Measurements from ENCODE around the gene ZNF488. TPM values are rescaled to one million over a fixed set of nuclear protein-coding genes. Genes with fewer than 3 reads are reported as not detected.

The ZNF488 gene
- total RNA-seq, 5 donors from 2014 or later (not counting 1 experiment from before 2014, with no cell fraction given), result not detected

DNA sequence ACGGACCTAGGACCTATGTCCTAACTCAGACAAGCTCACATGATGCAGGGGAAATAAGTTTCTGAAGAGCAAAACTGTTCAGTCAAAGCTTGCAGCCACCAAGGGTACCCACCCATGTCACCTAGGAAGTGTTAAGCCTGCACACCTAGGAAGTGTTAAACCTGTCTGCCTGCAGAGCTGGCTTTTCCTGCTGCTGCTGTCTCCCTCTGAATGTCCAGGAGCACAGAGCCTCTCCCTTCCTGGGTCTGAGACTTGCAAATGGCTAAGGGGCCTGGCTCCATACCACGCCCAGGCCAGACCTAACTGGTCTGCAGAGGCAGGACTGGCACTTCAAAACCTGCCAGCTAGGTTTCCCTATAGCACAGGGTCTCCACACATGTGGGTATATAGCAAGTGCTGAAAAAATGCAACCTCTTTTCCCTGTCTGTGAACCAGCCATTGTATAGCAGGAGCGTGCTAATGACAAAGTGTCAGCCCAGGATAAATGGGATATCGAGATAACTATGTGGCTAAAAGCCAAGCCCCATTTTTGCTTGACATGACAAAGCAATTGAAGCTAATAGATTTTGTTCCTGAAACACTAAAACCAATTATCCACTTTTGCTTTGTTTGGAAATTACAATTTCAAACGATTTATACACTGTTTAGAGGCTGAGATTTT lies 60.3 kb downstream of the ZNF488 start:
- no peaks in the 10 kb centered on the region for H3K4me1 ChIP-seq (ENCODE audit: control insufficient read depth in 1 of 2, extremely low read depth in 1 of 2, insufficient read depth in 2 of 2, low read length in 2 of 2)
- Mint-ChIP-seq H3K27ac (no peak overlapping the region), H3K4me1 (no peaks in the 10 kb centered on the region), H3K27me3 (peaks cover 0 to 2% of the 10 kb centered on the region in 2 donors), H3K9me3 (no peaks in the 10 kb centered on the region), H3K4me3 (no peak overlapping the region), H3K36me3 (no peaks in the 10 kb centered on the region)
- H3K36me3 ChIP-seq (ENCODE audit: control insufficient read depth in 2 of 2, extremely low read depth in 1 of 2, insufficient read depth in 1 of 2, low read length in 1 of 2), result no peaks in the 10 kb centered on the region
- peaks cover 0 to 6% of the 10 kb centered on the region in 2 experiments for H3K27me3 ChIP-seq (replicated peaks in 1 of 2; ENCODE audit: control insufficient read depth in 2 of 2, extremely low read depth in 1 of 2, insufficient read depth in 2 of 2, low read length in 1 of 2)
- ChIA-PET CTCF (interaction anchor here in 1 of 2 donors (1.4 kb wide), 1 partner anchor 12 kb away, joined by 5 read pairs; no protein-coding TSS in a partner anchor), POLR2A (no interaction called here)
- H3K27ac ChIP-seq (ENCODE audit: low read length), result no peak overlapping the region
- H3K4me3 ChIP-seq (ENCODE audit: control insufficient read depth in 1 of 2, extremely low read depth in 1 of 2, low read length in 1 of 2), result no peak overlapping the region
- WGBS (ENCODE audit: insufficient coverage), result 76% methylated on average over 4 of the region's 5 CpGs
- no peak for ATAC-seq (replicated peaks in 1 of 4)
- no peak for DNase-seq
- H3K9me3 ChIP-seq, result no peaks in the 10 kb centered on the region

DNA sequence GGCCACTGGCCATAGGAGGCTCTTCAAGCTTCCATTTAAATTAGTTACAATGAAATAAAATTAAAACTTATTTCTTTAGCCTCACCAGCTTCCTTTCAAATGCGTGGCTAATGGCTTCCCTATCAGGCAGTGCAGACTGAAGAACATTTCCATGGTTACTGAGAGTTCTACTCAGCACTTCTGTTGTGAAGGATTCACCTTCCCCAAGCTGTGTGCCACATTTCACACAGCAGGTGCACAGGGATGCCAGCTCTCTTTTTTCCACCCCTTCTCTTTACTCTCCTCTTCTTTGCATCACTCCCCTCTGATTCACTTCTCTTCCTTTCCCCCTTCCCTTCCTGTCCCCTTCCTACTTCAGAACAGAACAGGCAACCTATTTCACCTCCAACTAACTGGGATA lies 61.0 kb downstream of the ZNF488 start:
- Histone ChIP-seq H3K4me1 (ENCODE audit: control insufficient read depth in 1 of 2, extremely low read depth in 1 of 2, insufficient read depth in 2 of 2, low read length in 2 of 2) (no peaks in the 10 kb centered on the region), H3K4me3 (ENCODE audit: control insufficient read depth in 1 of 2, extremely low read depth in 1 of 2, low read length in 1 of 2) (no peak overlapping the region), H3K36me3 (ENCODE audit: control insufficient read depth in 2 of 2, extremely low read depth in 1 of 2, insufficient read depth in 1 of 2, low read length in 1 of 2) (no peaks in the 10 kb centered on the region), H3K27me3 (replicated peaks in 1 of 2; ENCODE audit: control insufficient read depth in 2 of 2, extremely low read depth in 1 of 2, insufficient read depth in 2 of 2, low read length in 1 of 2) (peaks cover 0 to 6% of the 10 kb centered on the region in 2 experiments), H3K27ac (ENCODE audit: low read length) (no peak overlapping the region), H3K9me3 (no peaks in the 10 kb centered on the region)
- Mint-ChIP-seq H3K4me1 (no peaks in the 10 kb centered on the region), H3K4me3 (no peak overlapping the region), H3K9me3 (no peaks in the 10 kb centered on the region), H3K27me3 (peaks cover 0 to 2% of the 10 kb centered on the region in 2 donors), H3K36me3 (no peaks in the 10 kb centered on the region), H3K27ac (no peak overlapping the region)
- ChIA-PET POLR2A (no interaction called here), CTCF (no interaction called here)
- WGBS (ENCODE audit: insufficient coverage), result 60% methylated on average over 1 of the region's 1 CpG
- ATAC-seq (replicated peaks in 1 of 4) (no peak), DNase-seq (no peak)

DNA sequence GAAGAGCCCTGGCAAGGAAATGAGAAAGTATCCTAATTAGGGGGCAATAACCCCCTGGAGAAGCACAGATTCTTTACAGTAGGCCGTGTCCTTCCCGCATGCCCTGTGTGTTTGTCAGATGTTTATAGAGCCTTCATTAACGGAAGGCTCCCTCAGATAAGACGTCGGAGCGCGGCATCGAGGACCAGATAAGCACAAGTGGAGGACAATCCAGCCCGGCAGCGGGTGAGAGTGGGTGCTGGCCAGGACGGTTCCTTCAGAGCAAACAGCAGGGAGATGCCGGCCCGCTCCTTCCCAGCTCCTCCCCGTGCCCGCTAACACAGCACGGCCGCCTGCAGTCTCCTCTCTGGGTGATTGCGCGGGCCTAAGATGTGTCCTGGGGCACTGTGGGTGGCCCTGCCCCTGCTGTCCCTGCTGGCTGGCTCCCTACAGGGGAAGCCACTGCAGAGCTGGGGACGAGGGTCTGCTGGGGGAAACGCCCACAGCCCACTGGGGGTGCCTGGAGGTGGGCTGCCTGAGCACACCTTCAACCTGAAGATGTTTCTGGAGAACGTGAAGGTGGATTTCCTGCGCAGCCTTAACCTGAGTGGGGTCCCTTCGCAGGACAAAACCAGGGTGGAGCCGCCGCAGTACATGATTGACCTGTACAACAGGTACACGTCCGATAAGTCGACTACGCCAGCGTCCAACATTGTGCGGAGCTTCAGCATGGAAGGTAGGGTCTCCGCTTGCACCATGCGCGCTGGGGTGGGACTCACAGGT lies 61.6 kb downstream of the ZNF488 start, which contains the start of gene GDF2:
GDF2 (plus strand) TSS at position 155 of the 762 bp plus-strand sequence; CDS start at position 370, 215 bp downstream.
- Histone ChIP-seq H3K9me3 (no peaks in the 10 kb centered on the region), H3K27ac (ENCODE audit: low read length) (no peak within 1 kb of the TSS), H3K36me3 (ENCODE audit: control insufficient read depth in 2 of 2, extremely low read depth in 1 of 2, insufficient read depth in 1 of 2, low read length in 1 of 2) (no peaks in the 10 kb centered on the region), H3K4me1 (ENCODE audit: control insufficient read depth in 1 of 2, extremely low read depth in 1 of 2, insufficient read depth in 2 of 2, low read length in 2 of 2) (no peaks in the 10 kb centered on the region), H3K4me3 (ENCODE audit: control insufficient read depth in 1 of 2, extremely low read depth in 1 of 2, low read length in 1 of 2) (no peak within 1 kb of the TSS), H3K27me3 (replicated peaks in 1 of 2; ENCODE audit: control insufficient read depth in 2 of 2, extremely low read depth in 1 of 2, insufficient read depth in 2 of 2, low read length in 1 of 2) (peaks cover 0 to 6% of the 10 kb centered on the region in 2 experiments)
- POLR2A ChIA-PET, result no interaction called here
- CTCF ChIA-PET, result no interaction called here
- 89% methylated on average over 33 of the region's 35 CpGs for WGBS (ENCODE audit: insufficient coverage)
- Mint-ChIP-seq H3K4me1 (no peaks in the 10 kb centered on the region), H3K36me3 (no peaks in the 10 kb centered on the region), H3K27ac (no peak within 1 kb of the TSS), H3K9me3 (no peaks in the 10 kb centered on the region), H3K4me3 (no peak within 1 kb of the TSS), H3K27me3 (peaks cover 0 to 2% of the 10 kb centered on the region in 2 donors)
- DNase-seq, result peak in 1 of 35 experiments; percentile 21
- no peak for ATAC-seq (replicated peaks in 1 of 4)

DNA sequence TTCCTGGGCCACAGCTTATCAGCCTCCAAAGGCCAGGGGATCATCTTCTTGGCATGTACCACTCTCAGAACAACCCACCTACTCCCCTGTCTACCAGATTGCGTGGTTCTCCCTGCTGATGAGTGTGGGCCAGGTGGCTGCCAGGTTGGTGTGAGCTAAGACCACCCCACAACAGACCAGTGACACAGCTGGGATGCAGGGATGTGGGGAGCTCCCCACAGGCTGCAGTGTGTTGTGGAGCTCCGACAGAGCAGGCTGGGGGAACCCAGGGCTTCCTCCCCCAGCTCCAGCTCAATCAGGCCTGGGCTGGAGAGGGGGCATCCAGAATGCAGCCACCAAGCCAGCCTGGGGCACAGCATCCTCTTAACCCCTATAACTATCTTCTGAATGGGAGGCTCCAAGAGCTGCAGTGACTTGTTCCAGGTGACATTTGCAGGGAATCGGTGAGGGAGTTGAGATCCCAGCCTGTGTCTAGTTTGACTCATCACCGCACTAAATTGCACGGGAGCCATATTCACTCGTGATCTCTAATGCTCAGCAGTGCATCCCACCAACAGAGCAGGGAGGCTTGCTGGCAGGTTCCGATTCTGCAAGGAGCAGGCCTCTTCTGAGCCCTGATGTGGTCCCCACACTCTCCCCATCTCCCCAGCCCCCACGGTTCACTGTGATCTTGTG lies 62.4 kb downstream of the ZNF488 start:
- CTCF ChIA-PET, result interaction anchor here in 1 of 2 donors (0.6 kb wide), 1 partner anchor 123 kb away, joined by 3 read pairs; no protein-coding TSS in a partner anchor
- DNase-seq (peak in 1 of 35 experiments; percentile 21), ATAC-seq (replicated peaks in 1 of 4) (no peak)
- H3K27me3 Mint-ChIP-seq, result peaks cover 0 to 2% of the 10 kb centered on the region in 2 donors
- H3K4me3 Mint-ChIP-seq, result no peak overlapping the region
- 86% methylated on average over 5 of the region's 8 CpGs for WGBS (ENCODE audit: insufficient coverage)
- no peaks in the 10 kb centered on the region for H3K4me1 Mint-ChIP-seq
- Histone ChIP-seq H3K36me3 (ENCODE audit: control insufficient read depth in 2 of 2, extremely low read depth in 1 of 2, insufficient read depth in 1 of 2, low read length in 1 of 2) (no peaks in the 10 kb centered on the region), H3K27me3 (replicated peaks in 1 of 2; ENCODE audit: control insufficient read depth in 2 of 2, extremely low read depth in 1 of 2, insufficient read depth in 2 of 2, low read length in 1 of 2) (peaks cover 0 to 6% of the 10 kb centered on the region in 2 experiments), H3K9me3 (no peaks in the 10 kb centered on the region), H3K4me1 (ENCODE audit: control insufficient read depth in 1 of 2, extremely low read depth in 1 of 2, insufficient read depth in 2 of 2, low read length in 2 of 2) (no peaks in the 10 kb centered on the region), H3K27ac (ENCODE audit: low read length) (no peak overlapping the region), H3K4me3 (ENCODE audit: control insufficient read depth in 1 of 2, extremely low read depth in 1 of 2, low read length in 1 of 2) (no peak overlapping the region)
- H3K27ac Mint-ChIP-seq, result no peak overlapping the region
- POLR2A ChIA-PET, result no interaction called here
- no peaks in the 10 kb centered on the region for H3K36me3 Mint-ChIP-seq
- no peaks in the 10 kb centered on the region for H3K9me3 Mint-ChIP-seq

DNA sequence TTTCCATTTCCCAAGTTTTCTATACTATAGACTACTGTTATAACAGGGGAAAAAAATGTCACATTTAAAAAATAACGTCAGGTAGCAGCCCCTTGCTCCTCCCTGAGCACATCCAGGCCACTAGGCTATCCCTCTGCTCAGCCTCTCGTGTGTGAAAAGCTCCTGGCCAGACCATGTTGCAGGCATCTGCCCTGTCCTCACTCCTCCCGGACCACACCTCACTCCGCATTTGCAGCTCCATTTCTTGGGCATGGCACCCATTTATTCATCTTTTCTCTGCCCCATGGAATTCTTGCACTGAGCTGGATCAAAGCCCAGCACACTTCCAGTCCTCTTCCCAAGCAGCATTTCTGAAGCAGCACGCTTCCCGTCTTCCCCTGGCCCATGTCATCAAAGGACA lies 63.3 kb downstream of the ZNF488 start:
- Histone ChIP-seq H3K4me3 (ENCODE audit: control insufficient read depth in 1 of 2, extremely low read depth in 1 of 2, low read length in 1 of 2) (no peak overlapping the region), H3K27me3 (replicated peaks in 1 of 2; ENCODE audit: control insufficient read depth in 2 of 2, extremely low read depth in 1 of 2, insufficient read depth in 2 of 2, low read length in 1 of 2) (peaks cover 0 to 4% of the 10 kb centered on the region in 2 experiments), H3K36me3 (ENCODE audit: control insufficient read depth in 2 of 2, extremely low read depth in 1 of 2, insufficient read depth in 1 of 2, low read length in 1 of 2) (no peaks in the 10 kb centered on the region), H3K9me3 (no peaks in the 10 kb centered on the region), H3K27ac (ENCODE audit: low read length) (no peak overlapping the region), H3K4me1 (ENCODE audit: control insufficient read depth in 1 of 2, extremely low read depth in 1 of 2, insufficient read depth in 2 of 2, low read length in 2 of 2) (no peaks in the 10 kb centered on the region)
- DNase-seq, result peak in 1 of 35 experiments; percentile 17
- no peaks in the 10 kb centered on the region for H3K4me1 Mint-ChIP-seq
- 66% methylated on average over 6 of the region's 6 CpGs for WGBS (ENCODE audit: insufficient coverage)
- no peaks in the 10 kb centered on the region for H3K9me3 Mint-ChIP-seq
- H3K27me3 Mint-ChIP-seq, result peaks cover 0 to 2% of the 10 kb centered on the region in 2 donors
- H3K36me3 Mint-ChIP-seq, result no peaks in the 10 kb centered on the region
- no peak overlapping the region for H3K27ac Mint-ChIP-seq
- ATAC-seq (replicated peaks in 1 of 4), result no peak
- no peak overlapping the region for H3K4me3 Mint-ChIP-seq
- ChIA-PET POLR2A (no interaction called here), CTCF (no interaction called here)

DNA sequence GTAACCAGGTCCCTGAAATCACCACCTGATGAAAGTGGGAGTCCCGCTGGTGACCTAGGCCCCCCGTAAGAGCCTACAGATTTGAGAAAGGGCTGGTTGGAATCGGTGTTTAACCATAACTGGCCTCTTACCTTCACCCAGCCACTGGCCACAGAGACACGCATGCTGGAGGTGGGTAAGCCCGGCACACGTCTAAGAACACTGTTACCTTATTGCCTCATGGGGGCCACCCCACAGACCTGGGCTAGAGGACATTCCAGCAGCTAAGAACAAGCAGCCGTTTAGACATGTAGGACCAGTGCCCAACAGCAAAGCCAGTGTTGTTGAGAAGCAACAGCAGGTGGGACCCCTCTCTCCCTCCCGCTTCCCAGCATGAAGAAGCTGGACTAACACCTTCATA lies 64.3 kb downstream of the ZNF488 start:
- H3K36me3 Mint-ChIP-seq, result no peaks in the 10 kb centered on the region
- H3K4me1 Mint-ChIP-seq, result no peaks in the 10 kb centered on the region
- H3K9me3 Mint-ChIP-seq, result no peaks in the 10 kb centered on the region
- H3K9me3 ChIP-seq, result no peaks in the 10 kb centered on the region
- ATAC-seq (replicated peaks in 1 of 4), result no peak
- no peaks in the 10 kb centered on the region for H3K4me1 ChIP-seq (ENCODE audit: control insufficient read depth in 1 of 2, extremely low read depth in 1 of 2, insufficient read depth in 2 of 2, low read length in 2 of 2)
- POLR2A ChIA-PET, result no interaction called here
- DNase-seq, result no peak
- no peaks in the 10 kb centered on the region for H3K27me3 ChIP-seq (replicated peaks in 1 of 2; ENCODE audit: control insufficient read depth in 2 of 2, extremely low read depth in 1 of 2, insufficient read depth in 2 of 2, low read length in 1 of 2)
- peaks cover 0 to 2% of the 10 kb centered on the region in 2 donors for H3K27me3 Mint-ChIP-seq
- H3K27ac Mint-ChIP-seq, result no peak overlapping the region
- 80% methylated on average over 4 of the region's 8 CpGs for WGBS (ENCODE audit: insufficient coverage)
- H3K4me3 Mint-ChIP-seq, result no peak overlapping the region
- no peak overlapping the region for H3K4me3 ChIP-seq (ENCODE audit: control insufficient read depth in 1 of 2, extremely low read depth in 1 of 2, low read length in 1 of 2)
- CTCF ChIA-PET, result no interaction called here
- H3K36me3 ChIP-seq (ENCODE audit: control insufficient read depth in 2 of 2, extremely low read depth in 1 of 2, insufficient read depth in 1 of 2, low read length in 1 of 2), result no peaks in the 10 kb centered on the region
- no peak overlapping the region for H3K27ac ChIP-seq (ENCODE audit: low read length)
